K562 (cell line): ENCODE results near the gene EFCAB7. TPM values are rescaled to one million over a fixed set of nuclear protein-coding genes. Genes with fewer than 3 reads are reported as not detected.

ENCODE experiments used
- ATAC-seq: fragments of 200-7000 bp; cut with Tn5 transposase; 3 replicates; pipeline ENCODE4 v1.9.1; 2020; ENCODE audit warnings: moderate library complexity
- BruUV-seq: library from RNA; stranded (reverse); fragments of 400-500 nt; replicated peaks from 2 replicates; lab custom pipeline; 2021; lab: Mats Ljungman, UMichigan
- CTCF ChIA-PET: fragments of 300-600 bp; formaldehyde crosslinking; extraction: SDS; loops from one replicate; lab custom pipeline; 2021; ENCODE audit warnings: low intra/inter-chr PET ratio; lab: Yijun Ruan, JAX
- POLR2A ChIA-PET: fragments of 300-600, 350-650 bp; sonication (Branson Sonifier 250); formaldehyde crosslinking; extraction: SDS; loops from one replicate; lab custom pipeline; 2021; ENCODE audit warnings: antibody characterized with exemption, inconsistent platforms; lab: Yijun Ruan, JAX
- DNase-seq, 4 experiments: peaks; one replicate each; pipeline versions ENCODE4 v3.0.0 to v3.0.0-alpha.2; 2011 to 2018; ENCODE audit warnings: low spot score in 3 of 4, mixed read lengths in 3 of 4; ENCODE audit errors: extremely low read depth in 1 of 4
- FAIRE-seq: peaks from 2 replicates; lab custom pipeline; 2011; peaks lifted over from hg19 to GRCh38; lab: Jason Lieb, UNC
- H2AFZ ChIP-seq: 2 replicates; pipeline ENCODE4 v1.6.0; 2011; ENCODE audit warnings: low read depth, low read length, control low read depth, inconsistent platforms
- H3K27ac ChIP-seq: fragments of 200-600 bp; 3 replicates; pipeline ENCODE4 v1.8.0; 2011; ENCODE audit warnings: low read depth, mild to moderate bottlenecking, control low read depth, inconsistent platforms, low read length, moderate library complexity, mixed read lengths; ENCODE audit errors: extremely low read depth
- H3K27me3 ChIP-seq, 2 experiments: fragments of 300-600 bp in 1 of 2; 2 replicates in 1 of 2; 3 replicates in 1 of 2; pipeline versions ENCODE4 v1.6.0 to v1.8.0; 2011; ENCODE audit warnings: inconsistent platforms in 2 of 2, low read length in 2 of 2, mild to moderate bottlenecking in 1 of 2, mixed read lengths in 1 of 2, moderate library complexity in 1 of 2; ENCODE audit not compliant: control insufficient read depth in 2 of 2, insufficient read depth in 2 of 2
- H3K36me3 ChIP-seq: fragments of 300-600 bp; 3 replicates; pipeline ENCODE4 v1.8.0; 2011; ENCODE audit warnings: mild to moderate bottlenecking, low read length, inconsistent platforms; ENCODE audit not compliant: control insufficient read depth, insufficient read depth
- H3K4me1 ChIP-seq, 2 experiments: fragments of 200-600 bp in 1 of 2; replicated peaks in 1 of 2; 2 replicates in 1 of 2; 3 replicates in 1 of 2; pipeline versions ENCODE4 v1.5.1 to v1.8.0; 2011; ENCODE audit warnings: inconsistent platforms in 2 of 2, low read length in 2 of 2, mild to moderate bottlenecking in 1 of 2, mixed read lengths in 1 of 2, moderate library complexity in 1 of 2; ENCODE audit not compliant: control insufficient read depth in 2 of 2, insufficient read depth in 2 of 2
- H3K4me2 ChIP-seq: 2 replicates; pipeline ENCODE4 v1.6.1; 2011; ENCODE audit warnings: low read length, control low read depth, inconsistent platforms, mixed read lengths; ENCODE audit not compliant: insufficient read depth
- H3K4me3 ChIP-seq: fragments of 200-600 bp; sonication (generic), shearing (Covaris generic); 2 replicates; pipeline ENCODE4 v1.5.1; 2016; ENCODE audit warnings: control low read depth, inconsistent platforms
- H3K79me2 ChIP-seq: fragments of 200-600 bp; 3 replicates; pipeline ENCODE4 v1.8.0; 2011; ENCODE audit warnings: low read length, inconsistent platforms; ENCODE audit not compliant: control insufficient read depth, insufficient read depth
- H3K9ac ChIP-seq, 2 experiments: 2 replicates each; pipeline versions ENCODE4 v1.6.0 to v1.6.1; 2011; ENCODE audit warnings: low read depth in 2 of 2, low read length in 2 of 2, control low read depth in 1 of 2, inconsistent platforms in 1 of 2, mild to moderate bottlenecking in 1 of 2, mixed read lengths in 1 of 2; ENCODE audit not compliant: insufficient read depth in 1 of 2
- H3K9me1 ChIP-seq: one replicate; pipeline ENCODE4 v1.6.0; 2011; ENCODE audit warnings: inconsistent platforms, mild to moderate bottlenecking, low read length, moderate library complexity; ENCODE audit not compliant: control insufficient read depth, insufficient read depth
- H3K9me3 ChIP-seq: replicated peaks from 2 replicates; pipeline ENCODE4 v1.5.1; 2011; ENCODE audit warnings: low read depth, low read length, inconsistent platforms; ENCODE audit not compliant: control insufficient read depth, insufficient read depth
- H4K20me1 ChIP-seq: replicated peaks from 2 replicates; pipeline ENCODE4 v1.6.1; 2011; ENCODE audit warnings: low read length, inconsistent platforms, mixed read lengths; ENCODE audit not compliant: control insufficient read depth, insufficient read depth
- ARID2 ChIP-seq: fragments of 450-650 bp; IDR thresholded peaks from 2 replicates; pipeline ENCODE4 v1.6.1; 2017; ENCODE audit warnings: antibody characterized with exemption, mild to moderate bottlenecking
- CTBP1 ChIP-seq: fragments of 450-650 bp; IDR thresholded peaks from 2 replicates; pipeline ENCODE4 v1.6.1; 2016; ENCODE audit warnings: borderline replicate concordance
- E2F6 ChIP-seq, 2 experiments: IDR thresholded peaks; 2 replicates each; pipeline ENCODE4 v1.6.1; 2011; ENCODE audit warnings: borderline replicate concordance in 1 of 2, control low read depth in 1 of 2, low read depth in 1 of 2, low read length in 1 of 2, mild to moderate bottlenecking in 1 of 2, mixed read lengths in 1 of 2, moderate library complexity in 1 of 2; ENCODE audit not compliant: insufficient read depth in 1 of 2, insufficient read length in 1 of 2, poor library complexity in 1 of 2, severe bottlenecking in 1 of 2; ENCODE audit errors: extremely low read depth in 1 of 2
- ELF2 ChIP-seq: fragments of 250-450 bp; sonication (Bioruptor Pico); IDR thresholded peaks from 2 replicates; pipeline ENCODE4 v1.5.0; 2021; ENCODE audit warnings: mild to moderate bottlenecking
- ETS1 ChIP-seq: conservative IDR thresholded peaks from 2 replicates; pipeline ENCODE4 v1.6.1; 2011; ENCODE audit warnings: low read depth, mild to moderate bottlenecking, low read length; ENCODE audit not compliant: control insufficient read depth
- GABPB2 ChIP-seq: fragments of 250-450 bp; sonication (Bioruptor Pico); conservative IDR thresholded peaks from 2 replicates; pipeline ENCODE4 v1.5.1; 2021; ENCODE audit warnings: mild to moderate bottlenecking
- GTF2B ChIP-seq: IDR thresholded peaks from 2 replicates; pipeline ENCODE4 v1.6.1; 2011; ENCODE audit not compliant: insufficient read length; ENCODE audit errors: extremely low read depth
- HMG20A ChIP-seq: fragments of 450-650 bp; formaldehyde crosslinking; conservative IDR thresholded peaks from 2 replicates; pipeline ENCODE4 v1.4.0; 2020; ENCODE audit warnings: mild to moderate bottlenecking, mixed read lengths
- IRF1 ChIP-seq: sonication (generic); formaldehyde crosslinking; IDR thresholded peaks from 2 replicates; pipeline ENCODE4 v1.8.0; 2022; ENCODE audit warnings: missing genetic modification reagents, mild to moderate bottlenecking, borderline replicate concordance
- KLF10 ChIP-seq: fragments of 250-450 bp; sonication (Bioruptor Pico); IDR thresholded peaks from 2 replicates; pipeline ENCODE4 v1.6.1; 2021; ENCODE audit warnings: matching md5 sums
- MTA2 ChIP-seq: fragments of 450-650 bp; IDR thresholded peaks from 2 replicates; pipeline ENCODE4 v1.6.1; 2016; ENCODE audit warnings: low read depth
- NCOA4 ChIP-seq: fragments of 450-650 bp; IDR thresholded peaks from 2 replicates; pipeline ENCODE4 v1.6.1; 2018; ENCODE audit warnings: mild to moderate bottlenecking; ENCODE audit not compliant: partially characterized antibody
- SMARCA4 ChIP-seq: fragments of 450-650 bp; IDR thresholded peaks from 2 replicates; pipeline ENCODE4 v1.6.1; 2016
- SREBF2 ChIP-seq: sonication (generic); formaldehyde crosslinking; IDR thresholded peaks from 2 replicates; pipeline ENCODE4 v1.4.0; 2020; ENCODE audit warnings: mild to moderate bottlenecking, missing genetic modification reagents
- TAF15 ChIP-seq: fragments of 200-400 bp; formaldehyde crosslinking; IDR thresholded peaks from 2 replicates; pipeline ENCODE4 v1.6.1; 2017; ENCODE audit warnings: mild to moderate bottlenecking, low read depth, low read length, moderate library complexity
- THRAP3 ChIP-seq: fragments of 450-650 bp; IDR thresholded peaks from 2 replicates; pipeline ENCODE4 v1.6.1; 2016; ENCODE audit warnings: mild to moderate bottlenecking, inconsistent platforms, borderline replicate concordance
- ZBTB7A ChIP-seq: IDR thresholded peaks from 2 replicates; pipeline ENCODE4 v1.6.1; 2011; ENCODE audit warnings: low read depth, mild to moderate bottlenecking, low read length, moderate library complexity, borderline replicate concordance; ENCODE audit not compliant: control insufficient read depth
- ZKSCAN1 ChIP-seq: fragments of 150-350 bp; IDR thresholded peaks from 2 replicates; pipeline ENCODE4 v1.6.1; 2016; ENCODE audit warnings: low read depth, low read length
- ZNF12 ChIP-seq: sonication (generic); formaldehyde crosslinking; IDR thresholded peaks from 2 replicates; pipeline ENCODE4 v1.4.0; 2020; ENCODE audit warnings: mild to moderate bottlenecking, missing genetic modification reagents
- ZNF224 ChIP-seq: sonication (generic); formaldehyde crosslinking; IDR thresholded peaks from 2 replicates; pipeline ENCODE4 v1.8.0; 2022; ENCODE audit warnings: mild to moderate bottlenecking, missing genetic modification reagents
- WGBS: fragments of 100-300 bp; shearing (Covaris generic); methylation state at CpG from one replicate; pipeline ENCODE4 v1.1.6; 2016; ENCODE audit warnings: low coverage, mixed read lengths; ENCODE audit not compliant: insufficient coverage; ENCODE audit errors: missing lambda C conversion rate; 5-methylcytosine and 5-hydroxymethylcytosine counted together
- in situ Hi-C: fragments of 300-500 bp; cut with MboI; formaldehyde crosslinking; loops from 4 replicates; pipeline ENCODE4 v1.15.0; 2018; ENCODE audit warnings: inconsistent platforms, mixed read lengths
- intact Hi-C: fragments of 100-400 bp; cut with micrococcal nuclease; formaldehyde crosslinking; loops from 2 replicates; pipeline ENCODE4 v1.14.2; 2022
- polyA plus RNA-seq, 8 experiments: library from polyadenylated mRNA; depleted of rRNA in 4 of 8; stranded (reverse) in 5 of 8; unstranded in 3 of 8; fragments of >200 nt; fragmentation: Nextera tagmentation in 2 of 8; fragmentation: Illumina TruSeq in 1 of 8; extraction: Ambion mirVana in 2 of 8; extraction: Trizol in 1 of 8; gene quantifications; 2 replicates each; pipeline versions ENCODE4 v1.2.1 to v1.2.3, GENCODE V29; 2011 to 2014; ENCODE audit warnings: inconsistent platforms in 1 of 8, missing spikeins in 1 of 8
- total RNA-seq, 7 experiments: library from RNA; depleted of rRNA in 6 of 7; stranded (reverse); fragments of >200 nt in 6 of 7; fragmentation: Illumina TruSeq in 2 of 7; extraction: Trizol in 2 of 7; gene quantifications; 2 replicates each; pipeline versions ENCODE4 v1.2.1 to v1.2.3, GENCODE V29; 2011 to 2021; ENCODE audit warnings: low replicate concordance in 1 of 7

EFCAB7 gene
- total and polyA plus RNA-seq, 9 of the 15 experiments (the other 6 are each of a cell fraction or from before 2014, with no cell fraction given), result 3.2 to 7.6 (median 5.7) TPM

- TF ChIP-seq GTF2B, result no peak
- no peak for TF ChIP-seq E2F6 (IDR thresholded peaks at IDR 0.05; ENCODE audit: borderline replicate concordance in 1 of 2, extremely low read depth in 1 of 2, insufficient read depth in 1 of 2, insufficient read length in 1 of 2, low read depth in 1 of 2, low read length in 1 of 2, poor library complexity in 1 of 2, severe bottlenecking in 1 of 2)
- TF ChIP-seq ARID2, result no peak
- TF ChIP-seq NCOA4, result no peak
- no peak for TF ChIP-seq ZNF224 (CRISPR knock-in tag)
Measured at GRCh38 chr1:63563745-63564144, 40.4 kb downstream of the EFCAB7 start (continued).

- no TSS peak for BruUV-seq
- intact Hi-C loops (no loop called here), in situ Hi-C loops (no loop called here)
- no peaks in the 10 kb centered on the region for H3K9me3 ChIP-seq
- no peaks in the 10 kb centered on the region for H3K9me1 ChIP-seq
- FAIRE-seq (no peak), ATAC-seq (no peak), DNase-seq (no peak)
- H3K9ac ChIP-seq, result no peak overlapping the region
- H3K4me1 ChIP-seq, result no peaks in the 10 kb centered on the region
- ChIA-PET POLR2A (no interaction called here), CTCF (no interaction called here)
- H3K27ac ChIP-seq, result no peak overlapping the region
- 12% methylated on average over 4 of the region's 4 CpGs for WGBS
- no peak overlapping the region for H3K4me3 ChIP-seq
- H3K4me2 ChIP-seq, result no peak overlapping the region
- no peak overlapping the region for H2AFZ ChIP-seq
- no peaks in the 10 kb centered on the region for H3K79me2 ChIP-seq
- H3K36me3 ChIP-seq, result no peaks in the 10 kb centered on the region
- no peaks in the 10 kb centered on the region for H4K20me1 ChIP-seq
- no peaks in the 10 kb centered on the region; a peak in 1 of 5 replicates for H3K27me3 ChIP-seq
- TF ChIP-seq TAF15, result no peak
- TF ChIP-seq THRAP3, result no peak
- no peak for TF ChIP-seq HMG20A (CRISPR knock-in tag)
- no peak for TF ChIP-seq ELF2 (CRISPR knock-in tag)
- no peak for TF ChIP-seq CTBP1
- no peak for TF ChIP-seq ZBTB7A
- no peak for TF ChIP-seq SMARCA4
- no peak for TF ChIP-seq IRF1
- no peak for TF ChIP-seq ETS1
- TF ChIP-seq MTA2, result no peak
- no peak for TF ChIP-seq ZKSCAN1
- no peak for TF ChIP-seq ZNF12 (CRISPR knock-in tag)
- TF ChIP-seq GABPB2 (CRISPR knock-in tag), result no peak
- TF ChIP-seq SREBF2 (CRISPR knock-in tag), result no peak
- no peak for TF ChIP-seq KLF10 (CRISPR knock-in tag)
Measured at GRCh38 chr1:63569068-63569467, 45.7 kb downstream of the EFCAB7 start.
